Ovary (tissue), 9 donors: ENCODE data around the gene FXYD4. TPM values are rescaled to one million over a fixed set of nuclear protein-coding genes. Genes with fewer than 3 reads are reported as not detected.

Experiments
- polyA plus RNA-seq, 2 donors: library from polyadenylated mRNA; stranded (reverse); fragments of 200-250 nt in 1 of 2; fragments of 350-450 nt in 1 of 2; fragmentation: Illumina TruSeq in 1 of 2; extraction: RNeasy Lipid Tissue Mini Kit (QIAGEN cat#74804) in 1 of 2; gene quantifications; one replicate each; pipeline ENCODE4 v1.2.3, GENCODE V29; 2013 to 2014
- small RNA-seq: library from RNA; depleted of rRNA; stranded (forward); fragments of <200 nt; gene quantifications from one replicate; pipeline ENCODE3, GENCODE V24; 2016
- total RNA-seq, 7 donors: library from RNA; depleted of rRNA in 2 of 7; stranded (reverse); fragments of >200 nt in 2 of 7; fragmentation: NEBNext Ultra II Directional in 3 of 7; extraction: Animal tissue kit (Norgen Biotek cat#: 25700) in 3 of 7; gene quantifications; one replicate each; pipeline versions ENCODE4 v1.1.0 to v1.2.4, GENCODE V29; 2016 to 2023
- donor health status: DM: no; HTN: no; CAD: no; lungs with moderate emphysema.
- donor health status: DM: no; HTN: no; CAD: no.
- donor health status: Bipolar disorder and iron deficiency.
- donor health status: DM: yes; HTN: yes; CAD: no.
- donor health status: DM: no; HTN: no; CAD: no.
- donor health status: DM: yes; HTN: yes; CAD: no.

FXYD4 gene
- total and polyA plus RNA-seq, 9 donors: not detected

Small RNA genes within 50 kb of the gene (small RNA-seq; reads per million reads assigned to genes)
- gene RNU6ATAC11P (not detected), gene SNORD3J (not detected)

Other genes with a start within 250 kb of the FXYD4 start
- 10 to 100 TPM; 17.0 to 27.2 (median 22.3) TPM for gene CSGALNACT2, start 233.2 kb upstream of the FXYD4 start, total RNA-seq
- gene CSGALNACT2, start 233.2 kb upstream of the FXYD4 start, polyA plus RNA-seq: 10 to 100 TPM; 14.8 to 21.8 TPM
- 1 to 10 TPM in 4 of 7 donors, under 1 TPM in 3; 0.60 to 5.2 (median 1.3) TPM for gene RASGEF1A, start 104.6 kb upstream of the FXYD4 start, total RNA-seq
- gene RASGEF1A, start 104.6 kb upstream of the FXYD4 start, polyA plus RNA-seq: 1 to 10 TPM in 1 of 2 donors, under 1 TPM in 1; 0.92 to 2.3 TPM
- 100 to 1,000 TPM; 100 to 220 (median 185) TPM for gene HNRNPF, start 37.5 kb downstream of the FXYD4 start, total RNA-seq
- gene HNRNPF, start 37.5 kb downstream of the FXYD4 start, polyA plus RNA-seq: 100 to 1,000 TPM in 1 of 2 donors, 10 to 100 TPM in 1; 95.1 to 121 TPM
- 10 to 100 TPM in 2 of 7 donors, 1 to 10 TPM in 5; 6.4 to 30.1 (median 8.7) TPM for gene ZNF487, start 65.5 kb downstream of the FXYD4 start, total RNA-seq
- 1 to 10 TPM; 6.4 to 8.2 TPM for gene ZNF487, start 65.5 kb downstream of the FXYD4 start, polyA plus RNA-seq
- gene ZNF239, start 203.0 kb downstream of the FXYD4 start, total RNA-seq: 10 to 100 TPM in 2 of 7 donors, 1 to 10 TPM in 5; 2.9 to 10.7 (median 7.0) TPM
- gene ZNF239, start 203.0 kb downstream of the FXYD4 start, polyA plus RNA-seq: 1 to 10 TPM; 2.3 to 6.7 TPM
- gene ZNF485, start 234.8 kb downstream of the FXYD4 start, total RNA-seq: 1 to 10 TPM; 2.5 to 8.3 (median 4.5) TPM
- 1 to 10 TPM; 2.0 to 3.0 TPM for gene ZNF485, start 234.8 kb downstream of the FXYD4 start, polyA plus RNA-seq